Smooth muscle cell of the brain vasculature (primary cell): Measurements from ENCODE around the gene SFSWAP.

Source experiments
- DNase-seq: peaks from one replicate; pipeline ENCODE4 v3.0.0-alpha.2; 2012; ENCODE audit warnings: low read depth, low spot score

The SFSWAP gene

GRCh38 chr12:131833896-131834641 is 123.2 kb downstream of the SFSWAP start:
- DNase-seq: no peak

- no peak for DNase-seq
These were observed 124.1 kb downstream of the SFSWAP start for GRCh38 chr12:131834798-131835615.

DNA sequence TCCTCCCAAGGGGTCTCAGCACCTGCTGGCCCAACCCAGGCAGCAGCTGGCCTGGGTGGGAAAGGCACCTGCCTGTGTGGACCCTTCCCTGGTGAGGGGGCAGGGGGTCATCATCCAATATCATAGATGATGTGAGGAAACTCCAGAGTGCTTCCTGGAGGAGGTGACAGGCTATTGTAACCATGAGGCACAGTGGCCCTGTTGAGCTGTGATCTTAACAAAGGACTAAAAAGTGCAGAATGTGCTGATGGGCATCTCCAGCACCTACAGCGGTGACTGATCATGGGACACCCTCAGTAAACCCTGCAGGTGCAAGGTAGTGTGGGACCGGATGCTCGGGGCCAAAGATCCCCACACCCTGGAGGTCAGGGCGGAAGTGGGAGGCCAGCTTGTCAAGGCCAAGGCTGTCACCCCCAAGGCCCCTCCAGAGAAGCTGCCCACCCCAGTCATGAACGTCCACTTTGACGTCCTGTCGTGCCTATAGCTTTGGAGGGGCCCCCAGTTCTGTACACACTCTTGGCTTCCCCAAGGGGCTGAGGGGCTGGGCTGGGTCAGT is 124.8 kb downstream of the SFSWAP start:
- DNase-seq: no peak

- no peak for DNase-seq
These were observed 125.3 kb downstream of the SFSWAP start for GRCh38 chr12:131836193-131836592.

- DNase-seq: no peak
These were observed 126.0 kb downstream of the SFSWAP start for GRCh38 chr12:131836714-131837397.

GRCh38 chr12:131840643-131841416 is 129.9 kb downstream of the SFSWAP start:
- DNase-seq: no peak

GRCh38 chr12:131841547-131841946 is 130.7 kb downstream of the SFSWAP start:
- DNase-seq: no peak

DNA sequence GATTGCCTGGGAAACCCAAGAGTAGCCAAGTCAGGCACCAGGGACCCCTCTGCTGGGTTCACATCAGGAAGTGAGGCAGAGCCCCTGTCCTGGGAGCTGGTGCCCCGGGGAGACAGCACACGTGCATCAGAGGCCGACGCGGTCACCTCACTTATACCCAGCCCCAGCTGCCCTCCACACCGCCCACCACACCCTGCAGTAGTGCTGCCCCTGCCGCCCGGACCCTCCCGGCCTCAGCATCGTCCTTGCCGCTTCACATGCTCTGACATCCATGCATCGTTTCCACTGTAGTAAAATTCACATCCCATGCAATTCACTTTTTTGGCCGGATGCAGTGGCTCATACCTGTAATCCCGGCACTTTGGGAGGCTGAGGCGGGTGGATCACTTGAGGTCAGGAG is 131.3 kb downstream of the SFSWAP start:
- no peak for DNase-seq

DNA sequence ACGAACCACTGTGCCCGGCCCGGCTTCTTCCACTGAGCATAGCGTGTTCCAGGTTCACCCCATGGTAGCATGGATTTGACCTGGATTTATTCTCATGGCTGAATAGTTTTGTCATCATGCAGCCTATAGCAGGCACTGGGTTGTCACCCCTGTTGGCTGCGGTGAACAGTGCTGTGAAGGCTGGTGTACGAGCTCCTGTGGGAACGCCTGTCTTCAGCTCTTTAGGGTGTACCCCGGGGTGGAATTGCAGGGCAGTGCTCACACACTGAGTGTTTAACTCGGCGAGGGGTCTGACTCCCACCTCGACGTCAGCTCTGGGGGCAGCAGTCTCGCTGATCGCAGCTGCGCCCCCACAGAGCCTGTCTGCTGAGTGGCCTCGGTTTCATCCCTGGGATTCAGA is 132.6 kb downstream of the SFSWAP start:
- DNase-seq: no peak

DNA sequence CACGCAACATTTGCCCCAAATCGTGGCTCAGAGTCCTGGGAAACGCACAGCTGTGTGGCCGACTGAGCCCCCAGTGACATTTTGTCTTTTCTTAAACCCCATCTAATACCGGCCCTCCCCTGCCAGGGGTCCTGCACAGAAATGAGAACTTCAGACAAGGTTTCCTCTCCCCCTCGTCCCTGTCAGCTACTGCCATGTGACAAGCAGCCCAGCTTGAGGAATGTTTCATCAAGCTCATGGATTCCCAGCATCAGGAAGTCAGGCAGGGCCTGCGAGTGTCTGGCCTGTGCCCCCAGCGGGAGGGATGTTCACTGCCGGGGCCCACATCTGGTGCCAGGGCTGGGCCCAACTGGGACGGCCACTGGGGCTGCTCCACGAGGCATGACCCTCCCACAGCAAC is 133.2 kb downstream of the SFSWAP start:
- DNase-seq: no peak

DNA sequence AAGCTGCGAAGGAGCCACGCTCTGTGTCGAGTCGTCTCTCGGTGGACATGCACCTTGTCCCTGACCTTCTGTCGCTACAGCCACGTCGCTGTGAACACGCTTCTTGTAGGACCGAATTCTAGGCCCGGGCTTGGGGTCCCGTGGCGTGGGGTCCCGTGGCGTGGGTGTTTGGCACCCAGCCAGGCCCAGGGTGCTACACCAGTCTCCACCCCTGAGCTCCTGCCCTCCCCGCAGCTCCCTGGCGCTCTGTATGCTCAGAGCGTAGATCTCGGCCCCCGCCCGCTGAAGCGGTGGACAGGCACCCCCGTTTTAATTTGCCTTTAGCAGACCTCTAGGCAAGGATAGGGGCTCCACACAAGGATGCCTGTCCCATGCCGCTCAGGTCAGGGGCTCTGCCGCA is 133.8 kb downstream of the SFSWAP start:
- DNase-seq: no peak

DNA sequence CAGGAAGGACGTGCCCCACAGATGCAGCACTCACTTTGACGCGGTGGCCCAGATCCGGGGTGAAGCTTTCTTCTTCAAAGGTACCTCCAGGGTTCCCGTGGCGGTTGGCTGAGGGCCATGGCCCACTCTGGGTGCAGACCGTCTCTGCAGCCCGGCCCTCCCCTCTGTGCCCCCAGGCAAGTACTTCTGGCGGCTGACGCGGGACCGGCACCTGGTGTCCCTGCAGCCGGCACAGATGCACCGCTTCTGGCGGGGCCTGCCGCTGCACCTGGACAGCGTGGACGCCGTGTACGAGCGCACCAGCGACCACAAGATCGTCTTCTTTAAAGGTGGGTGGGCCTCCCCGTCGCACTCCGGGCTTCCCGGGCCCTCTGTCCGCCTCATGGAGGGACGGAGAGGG is 134.2 kb downstream of the SFSWAP start:
- no peak for DNase-seq

DNA sequence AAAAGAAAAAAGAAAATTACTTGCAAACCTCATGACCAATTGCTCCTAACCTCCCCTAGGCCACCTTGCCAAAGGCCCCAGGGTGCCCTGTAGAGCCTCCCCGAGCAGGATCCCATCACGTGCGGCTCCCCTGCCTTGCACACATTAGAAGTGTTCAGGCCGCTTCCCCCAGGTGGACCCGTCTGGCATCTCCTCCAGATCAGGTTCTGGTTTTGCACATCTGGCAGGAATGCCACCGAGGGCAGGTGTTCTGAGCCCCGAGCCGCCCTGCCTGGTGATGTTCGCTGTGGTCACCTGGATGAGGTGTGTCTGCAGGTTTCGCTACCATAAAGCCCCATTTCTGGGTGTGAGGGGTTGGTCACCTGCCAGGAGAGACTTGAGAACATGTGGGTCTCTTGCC is 136.6 kb downstream of the SFSWAP start:
- DNase-seq: no peak

- DNase-seq: no peak
These were observed 137.9 kb downstream of the SFSWAP start for GRCh38 chr12:131848753-131849152.
